Measurements from ENCODE around the gene GALNT16.

GRCh38 chr14:69328765-69329164 lies 68.8 kb downstream of the GALNT16 start:
- no peak for TF ChIP-seq CTCF (IDR thresholded peaks at IDR 0.05; ENCODE audit: insufficient read depth, low read length)
- no peak for TF ChIP-seq SPI1 (IDR thresholded peaks at IDR 0.05; ENCODE audit: borderline replicate concordance, low read depth)
- TF ChIP-seq GABPA (IDR thresholded peaks at IDR 0.05; ENCODE audit: low read depth), result no peak
- TF ChIP-seq POLR2AphosphoS5 (IDR thresholded peaks at IDR 0.05; ENCODE audit: low read depth), result no peak
- no peak for TF ChIP-seq REST (IDR thresholded peaks at IDR 0.05; ENCODE audit: insufficient replicate concordance, low read depth)
